ENCODE measurements around the gene NFE2L2. TPM values are rescaled to one million over a fixed set of nuclear protein-coding genes. Genes with fewer than 3 reads are reported as not detected.

The NFE2L2 gene
- total RNA-seq, 1 donor from 2014 or later: 83.3 TPM

DNA sequence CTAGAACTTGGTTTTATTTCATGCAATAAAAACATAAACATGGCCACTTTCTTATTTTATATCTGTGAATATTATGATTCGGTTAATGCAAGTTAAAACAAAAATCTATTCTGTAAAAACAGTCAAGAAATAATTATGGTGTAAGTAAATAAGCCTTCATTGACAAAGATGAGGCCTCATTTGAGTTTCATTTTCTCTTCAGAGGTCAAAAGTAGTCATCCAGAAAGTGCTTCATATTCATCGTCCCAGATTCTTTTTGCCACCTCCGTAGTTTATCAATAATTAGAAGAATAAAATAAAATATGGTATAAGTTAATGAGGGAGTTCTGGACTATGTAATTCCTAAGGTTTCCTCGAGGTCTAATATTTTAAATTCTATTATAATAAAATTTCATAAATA lies 71.3 kb downstream of the NFE2L2 start:
- Mint-ChIP-seq H3K4me1 (ENCODE audit: low read depth, unreplicated experiment) (peaks cover 5% of the 10 kb centered on the region), H3K27ac (ENCODE audit: unreplicated experiment) (no peak overlapping the region), H3K9me3 (ENCODE audit: unreplicated experiment) (no peaks in the 10 kb centered on the region), H3K36me3 (ENCODE audit: low read depth, unreplicated experiment) (no peaks in the 10 kb centered on the region), H3K27me3 (ENCODE audit: low read depth, unreplicated experiment) (no peaks in the 10 kb centered on the region), H3K4me3 (ENCODE audit: unreplicated experiment) (no peak overlapping the region)
- no peak overlapping the region for H3K4me3 ChIP-seq (ENCODE audit: insufficient read depth, low read depth, low read length)
- no peaks in the 10 kb centered on the region for H3K36me3 ChIP-seq (ENCODE audit: insufficient read depth, low read length)
- FAIRE-seq (no peak), DNase-seq (ENCODE audit: low read depth) (no peak)
- H3K4me1 ChIP-seq (ENCODE audit: insufficient read depth, low read length): no peaks in the 10 kb centered on the region
- H3K79me2 ChIP-seq (ENCODE audit: insufficient read depth, low read length): no peaks in the 10 kb centered on the region
- no peak overlapping the region for H3K4me2 ChIP-seq (ENCODE audit: low read length)
- no peaks in the 10 kb centered on the region for H4K20me1 ChIP-seq (ENCODE audit: insufficient read depth, low read length)
- H3K27me3 ChIP-seq (ENCODE audit: insufficient read depth, low read length): no peaks in the 10 kb centered on the region
- H2AFZ ChIP-seq (ENCODE audit: low read depth, low read length): no peak overlapping the region
- no peaks in the 10 kb centered on the region for H3K9me3 ChIP-seq (ENCODE audit: insufficient read depth, low read depth, low read length)
- no peak overlapping the region for H3K9ac ChIP-seq (ENCODE audit: low read length)
- no peak overlapping the region for H3K27ac ChIP-seq (ENCODE audit: low read depth, low read length)
- no peak for TF ChIP-seq EZH2 (IDR thresholded peaks at IDR 0.05; ENCODE audit: insufficient read depth, low read length)
- TF ChIP-seq CTCF (IDR thresholded peaks at IDR 0.05; ENCODE audit: insufficient read depth, low read depth, low read length): no peak

GRCh38 chr2:177192788-177193187 lies 71.7 kb downstream of the NFE2L2 start:
- H3K27ac Mint-ChIP-seq (ENCODE audit: unreplicated experiment): no peak overlapping the region
- no peaks in the 10 kb centered on the region for H3K9me3 ChIP-seq (ENCODE audit: insufficient read depth, low read depth, low read length)
- TF ChIP-seq EZH2 (IDR thresholded peaks at IDR 0.05; ENCODE audit: insufficient read depth, low read length) (no peak), CTCF (IDR thresholded peaks at IDR 0.05; ENCODE audit: insufficient read depth, low read depth, low read length) (no peak)
- H3K4me3 Mint-ChIP-seq (ENCODE audit: unreplicated experiment): no peak overlapping the region
- no peak overlapping the region for H3K27ac ChIP-seq (ENCODE audit: low read depth, low read length)
- no peaks in the 10 kb centered on the region for H3K9me3 Mint-ChIP-seq (ENCODE audit: unreplicated experiment)
- FAIRE-seq (no peak), DNase-seq (ENCODE audit: low read depth) (no peak)
- H3K4me3 ChIP-seq (ENCODE audit: insufficient read depth, low read depth, low read length): no peak overlapping the region
- no peaks in the 10 kb centered on the region for H3K36me3 ChIP-seq (ENCODE audit: insufficient read depth, low read length)
- no peak overlapping the region for H2AFZ ChIP-seq (ENCODE audit: low read depth, low read length)
- H3K27me3 Mint-ChIP-seq (ENCODE audit: low read depth, unreplicated experiment): no peaks in the 10 kb centered on the region
- H4K20me1 ChIP-seq (ENCODE audit: insufficient read depth, low read length): no peaks in the 10 kb centered on the region
- no peak overlapping the region for H3K9ac ChIP-seq (ENCODE audit: low read length)
- H3K4me1 ChIP-seq (ENCODE audit: insufficient read depth, low read length): no peaks in the 10 kb centered on the region
- H3K79me2 ChIP-seq (ENCODE audit: insufficient read depth, low read length): no peaks in the 10 kb centered on the region
- peaks cover 9% of the 10 kb centered on the region for H3K4me1 Mint-ChIP-seq (ENCODE audit: low read depth, unreplicated experiment)
- H3K27me3 ChIP-seq (ENCODE audit: insufficient read depth, low read length): no peaks in the 10 kb centered on the region
- H3K36me3 Mint-ChIP-seq (ENCODE audit: low read depth, unreplicated experiment): no peaks in the 10 kb centered on the region
- H3K4me2 ChIP-seq (ENCODE audit: low read length): no peak overlapping the region

DNA sequence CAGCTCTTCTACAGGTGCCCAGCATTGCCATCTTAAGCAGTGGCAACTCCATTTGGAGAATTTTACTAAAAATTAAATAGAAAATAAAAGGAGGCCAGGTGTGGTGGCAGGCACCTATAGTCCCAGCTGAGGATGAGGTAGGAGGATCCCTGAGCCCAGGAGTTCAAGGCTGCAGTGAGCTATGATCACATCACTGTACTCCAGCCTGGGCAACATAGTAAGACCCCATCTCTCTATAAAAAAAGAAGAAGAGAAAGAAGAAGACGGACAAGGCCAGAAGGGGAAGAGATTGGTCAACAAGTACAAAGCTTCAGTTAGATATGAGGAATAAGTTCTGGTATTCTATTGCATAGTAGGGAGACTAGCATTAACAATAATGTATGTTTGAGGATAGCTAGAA lies 73.6 kb downstream of the NFE2L2 start:
- H3K9me3 Mint-ChIP-seq (ENCODE audit: unreplicated experiment): no peaks in the 10 kb centered on the region
- Histone ChIP-seq H3K27me3 (ENCODE audit: insufficient read depth, low read length) (no peaks in the 10 kb centered on the region), H3K9ac (ENCODE audit: low read length) (no peak overlapping the region), H4K20me1 (ENCODE audit: insufficient read depth, low read length) (no peaks in the 10 kb centered on the region), H3K4me3 (ENCODE audit: insufficient read depth, low read depth, low read length) (no peak overlapping the region), H2AFZ (ENCODE audit: low read depth, low read length) (no peak overlapping the region), H3K79me2 (ENCODE audit: insufficient read depth, low read length) (no peaks in the 10 kb centered on the region), H3K4me1 (ENCODE audit: insufficient read depth, low read length) (no peaks in the 10 kb centered on the region), H3K4me2 (ENCODE audit: low read length) (no peak overlapping the region), H3K36me3 (ENCODE audit: insufficient read depth, low read length) (no peaks in the 10 kb centered on the region), H3K9me3 (ENCODE audit: insufficient read depth, low read depth, low read length) (no peaks in the 10 kb centered on the region), H3K27ac (ENCODE audit: low read depth, low read length) (no peak overlapping the region)
- H3K27me3 Mint-ChIP-seq (ENCODE audit: low read depth, unreplicated experiment): no peaks in the 10 kb centered on the region
- no peak for FAIRE-seq
- H3K4me1 Mint-ChIP-seq (ENCODE audit: low read depth, unreplicated experiment): peaks cover 14% of the 10 kb centered on the region
- DNase-seq (ENCODE audit: low read depth): no peak
- no peak for TF ChIP-seq CTCF (IDR thresholded peaks at IDR 0.05; ENCODE audit: insufficient read depth, low read depth, low read length)
- no peak for TF ChIP-seq EZH2 (IDR thresholded peaks at IDR 0.05; ENCODE audit: insufficient read depth, low read length)
- H3K27ac Mint-ChIP-seq (ENCODE audit: unreplicated experiment): no peak overlapping the region
- no peak overlapping the region for H3K4me3 Mint-ChIP-seq (ENCODE audit: unreplicated experiment)
- H3K36me3 Mint-ChIP-seq (ENCODE audit: low read depth, unreplicated experiment): no peaks in the 10 kb centered on the region

All from astrocyte (in vitro differentiated cells and primary cell).